ENCODE data around the gene FXR1.
"Not testable (repeated sequence)": the region's sequence is repeated elsewhere in the genome, so short reads cannot be mapped to it uniquely, and the experiment has no call there.

The FXR1 gene

DNA sequence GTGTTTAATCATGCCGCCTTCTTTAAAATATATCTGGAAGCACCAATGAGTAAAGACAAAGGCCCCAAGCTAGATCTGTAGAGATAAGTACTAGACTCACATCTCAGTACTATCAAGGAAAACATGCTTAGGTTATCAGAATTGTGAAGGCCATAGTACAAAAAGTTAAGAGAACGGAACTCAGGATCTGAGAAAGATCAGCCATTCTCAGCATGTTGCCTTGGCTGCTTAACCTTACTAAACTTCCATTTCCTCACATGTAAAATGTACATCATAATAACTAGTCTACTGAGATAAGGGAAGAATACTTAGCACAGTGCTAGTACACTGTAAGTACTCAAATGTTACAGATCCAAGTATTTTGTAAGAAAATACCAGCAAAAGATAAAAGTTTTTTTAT is 69.4 kb downstream of the FXR1 start:
- TF ChIP-seq, protein P1, sequence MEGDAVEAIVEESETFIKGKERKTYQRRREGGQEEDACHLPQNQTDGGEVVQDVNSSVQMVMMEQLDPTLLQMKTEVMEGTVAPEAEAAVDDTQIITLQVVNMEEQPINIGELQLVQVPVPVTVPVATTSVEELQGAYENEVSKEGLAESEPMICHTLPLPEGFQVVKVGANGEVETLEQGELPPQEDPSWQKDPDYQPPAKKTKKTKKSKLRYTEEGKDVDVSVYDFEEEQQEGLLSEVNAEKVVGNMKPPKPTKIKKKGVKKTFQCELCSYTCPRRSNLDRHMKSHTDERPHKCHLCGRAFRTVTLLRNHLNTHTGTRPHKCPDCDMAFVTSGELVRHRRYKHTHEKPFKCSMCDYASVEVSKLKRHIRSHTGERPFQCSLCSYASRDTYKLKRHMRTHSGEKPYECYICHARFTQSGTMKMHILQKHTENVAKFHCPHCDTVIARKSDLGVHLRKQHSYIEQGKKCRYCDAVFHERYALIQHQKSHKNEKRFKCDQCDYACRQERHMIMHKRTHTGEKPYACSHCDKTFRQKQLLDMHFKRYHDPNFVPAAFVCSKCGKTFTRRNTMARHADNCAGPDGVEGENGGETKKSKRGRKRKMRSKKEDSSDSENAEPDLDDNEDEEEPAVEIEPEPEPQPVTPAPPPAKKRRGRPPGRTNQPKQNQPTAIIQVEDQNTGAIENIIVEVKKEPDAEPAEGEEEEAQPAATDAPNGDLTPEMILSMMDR (IDR thresholded peaks at IDR 0.05): no peak
- Histone ChIP-seq H3K9ac (no peak overlapping the region), H3K4me1 (peaks cover 2% of the 10 kb centered on the region), H3K36me3 (ENCODE audit: control insufficient read depth, insufficient read depth, low read length) (no peaks in the 10 kb centered on the region), H2AFZ (no peak overlapping the region), H3K4me2 (ENCODE audit: low read length) (no peak overlapping the region), H3K9me3 (ENCODE audit: control insufficient read depth, low read length) (no peaks in the 10 kb centered on the region), H3K27ac (no peak overlapping the region), H3K27me3 (ENCODE audit: control insufficient read depth, insufficient read depth, low read length) (no peaks in the 10 kb centered on the region), H3K4me3 (ENCODE audit: low read depth, low read length) (no peak overlapping the region), H3K79me2 (no peaks in the 10 kb centered on the region)

DNA sequence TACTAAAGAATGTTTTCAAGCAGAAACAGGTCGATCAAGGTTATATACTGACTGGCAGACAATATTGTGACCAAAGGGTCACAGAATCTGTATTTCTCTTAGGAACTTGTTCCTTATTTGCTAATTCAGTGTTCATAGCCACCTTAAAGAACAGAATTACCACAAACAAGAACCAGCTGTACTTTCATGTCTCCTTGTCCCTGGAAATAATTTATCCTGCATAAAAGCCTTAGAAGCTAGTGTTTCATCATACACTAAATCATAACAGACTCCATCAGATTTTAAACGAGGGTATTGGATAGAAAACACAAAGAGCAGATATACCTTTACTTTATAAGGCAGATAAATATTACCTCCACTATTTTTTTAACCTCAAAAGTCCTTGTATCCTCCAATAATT is 70.7 kb downstream of the FXR1 start:
- peaks cover 2% of the 10 kb centered on the region for H3K4me1 ChIP-seq
- no peak overlapping the region for H3K9ac ChIP-seq
- H3K36me3 ChIP-seq (ENCODE audit: control insufficient read depth, insufficient read depth, low read length): no peaks in the 10 kb centered on the region
- H3K27ac ChIP-seq: no peak overlapping the region
- H2AFZ ChIP-seq: no peak overlapping the region
- H3K27me3 ChIP-seq (ENCODE audit: control insufficient read depth, insufficient read depth, low read length): no peaks in the 10 kb centered on the region
- TF ChIP-seq, protein P1 (IDR thresholded peaks at IDR 0.05): no peak
- H3K79me2 ChIP-seq: no peaks in the 10 kb centered on the region
- no peak overlapping the region for H3K4me3 ChIP-seq (ENCODE audit: low read depth, low read length)
- no peak overlapping the region for H3K4me2 ChIP-seq (ENCODE audit: low read length)
- no peaks in the 10 kb centered on the region for H3K9me3 ChIP-seq (ENCODE audit: control insufficient read depth, low read length)

DNA sequence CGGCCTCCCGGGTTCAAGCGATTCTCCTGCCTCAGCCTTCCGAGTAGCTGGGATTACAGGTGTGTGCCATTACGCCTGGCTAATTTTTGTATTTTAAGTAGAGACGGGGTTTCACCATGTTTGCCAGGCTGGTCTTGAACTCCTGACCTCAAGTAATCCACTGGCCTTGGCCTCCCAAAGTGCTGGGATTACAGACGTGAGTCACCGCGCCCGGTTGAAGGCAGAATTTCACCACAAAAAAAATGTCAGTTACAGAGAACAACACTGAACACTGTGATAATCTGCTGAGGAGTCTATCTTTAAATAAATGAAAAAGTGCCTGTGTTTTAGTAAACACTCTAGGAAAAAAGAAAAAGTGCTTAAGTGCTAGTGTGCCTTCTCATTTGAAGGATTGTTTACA is 73.9 kb downstream of the FXR1 start:
- not testable (repeated sequence) for H3K9me3 ChIP-seq (ENCODE audit: control insufficient read depth, low read length); H3K27me3 ChIP-seq (ENCODE audit: control insufficient read depth, insufficient read depth, low read length); H3K36me3 ChIP-seq (ENCODE audit: control insufficient read depth, insufficient read depth, low read length); H3K4me2 ChIP-seq (ENCODE audit: low read length); H3K27ac ChIP-seq; H2AFZ ChIP-seq; H3K79me2 ChIP-seq; H3K9ac ChIP-seq; H3K4me1 ChIP-seq; H3K4me3 ChIP-seq (ENCODE audit: low read depth, low read length)

DNA sequence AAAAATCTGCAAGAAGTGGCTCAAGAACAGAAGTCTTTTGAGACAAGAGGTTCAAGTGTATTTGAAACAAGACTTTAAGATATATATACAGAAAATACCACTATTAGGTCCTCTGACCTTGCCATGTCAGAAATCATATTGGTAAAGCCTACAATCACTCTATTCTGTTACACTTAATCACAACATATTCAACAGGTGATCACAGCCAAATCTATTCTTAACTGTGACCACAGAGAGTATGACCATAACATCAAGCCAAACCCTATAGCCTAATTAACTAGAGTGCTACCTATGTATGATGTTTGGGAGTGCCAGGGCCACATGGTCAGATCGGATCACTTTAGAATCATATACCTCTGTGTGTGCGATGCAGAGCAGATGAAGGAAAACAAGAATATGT is 74.9 kb downstream of the FXR1 start:
- no peaks in the 10 kb centered on the region for H3K27me3 ChIP-seq (ENCODE audit: control insufficient read depth, insufficient read depth, low read length)
- H3K4me3 ChIP-seq (ENCODE audit: low read depth, low read length): no peak overlapping the region
- TF ChIP-seq, protein P1 (IDR thresholded peaks at IDR 0.05): no peak
- peaks cover 7% of the 10 kb centered on the region for H3K4me1 ChIP-seq
- H2AFZ ChIP-seq: no peak overlapping the region
- H3K79me2 ChIP-seq: no peaks in the 10 kb centered on the region
- H3K27ac ChIP-seq: no peak overlapping the region
- H3K9ac ChIP-seq: no peak overlapping the region
- H3K4me2 ChIP-seq (ENCODE audit: low read length): no peak overlapping the region
- no peaks in the 10 kb centered on the region for H3K9me3 ChIP-seq (ENCODE audit: control insufficient read depth, low read length)
- H3K36me3 ChIP-seq (ENCODE audit: control insufficient read depth, insufficient read depth, low read length): no peaks in the 10 kb centered on the region

DNA sequence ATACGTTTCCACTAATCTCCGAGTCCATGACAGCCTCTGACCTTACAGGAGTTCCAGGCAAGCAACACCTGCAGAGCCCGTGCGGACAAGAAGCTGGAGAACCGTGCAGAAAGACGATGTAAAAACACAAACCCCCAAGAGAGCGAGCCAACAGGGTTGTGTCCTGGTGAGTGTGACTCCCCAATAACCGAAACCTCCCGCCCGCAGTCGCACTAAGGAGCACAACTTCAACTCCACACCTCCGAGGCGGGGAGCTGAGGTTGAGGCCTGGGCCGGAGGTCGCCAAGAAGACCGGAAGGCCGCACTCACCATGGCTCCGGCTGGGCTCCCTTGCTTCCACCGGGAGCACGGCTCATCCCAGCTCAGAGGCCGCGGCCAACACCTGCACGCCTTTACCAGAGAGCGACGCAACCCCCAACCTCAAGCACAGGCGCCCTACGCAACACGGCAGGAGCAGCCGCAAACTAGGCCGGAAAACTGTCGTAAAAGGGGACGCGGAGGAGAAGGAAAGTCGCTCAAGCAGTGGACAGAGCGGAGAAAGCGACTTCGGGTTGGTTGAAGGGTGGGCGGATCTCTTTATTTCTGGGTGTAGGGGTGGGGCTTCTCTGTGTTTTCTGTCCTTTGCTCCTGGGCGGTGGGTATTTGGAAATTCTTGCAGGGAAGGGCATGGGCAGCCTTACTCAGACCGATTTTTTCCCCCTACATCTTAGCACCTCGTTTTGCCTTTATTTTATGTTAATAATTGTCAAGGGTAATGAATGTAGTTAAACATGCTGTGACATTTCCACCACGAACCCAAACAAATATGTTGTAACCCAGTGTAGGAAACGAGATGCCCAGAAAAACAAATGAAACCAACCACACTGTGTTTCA is 77.1 kb downstream of the FXR1 start, which contains the start of gene DNAJC19:
Gene DNAJC19, minus strand, starts transcription at position 446 of the 873 bp plus-strand sequence. Its CDS starts 134 bp downstream, at position 312.
- Histone ChIP-seq H3K4me1 (peaks cover 5% of the 10 kb centered on the region), H3K79me2 (no peaks in the 10 kb centered on the region), H3K4me2 (ENCODE audit: low read length) (peak within 1 kb of the TSS; percentile 90), H3K9me3 (ENCODE audit: control insufficient read depth, low read length) (no peaks in the 10 kb centered on the region), H3K4me3 (ENCODE audit: low read depth, low read length) (peak within 1 kb of the TSS; percentile 78), H3K27ac (peak within 1 kb of the TSS; percentile 74), H2AFZ (peak within 1 kb of the TSS; percentile 89), H3K27me3 (ENCODE audit: control insufficient read depth, insufficient read depth, low read length) (no peaks in the 10 kb centered on the region), H3K36me3 (ENCODE audit: control insufficient read depth, insufficient read depth, low read length) (no peaks in the 10 kb centered on the region), H3K9ac (no peak within 1 kb of the TSS)
- TF ChIP-seq, protein P1 (IDR thresholded peaks at IDR 0.05): no peak
